Endometrium (tissue), 2 donors: ENCODE measurements around the gene NEIL1.
"Not testable (repeated sequence)": the region's sequence is repeated elsewhere in the genome, so short reads cannot be mapped to it uniquely, and the experiment has no call there.

Source experiments
- FAIRE-seq: peaks from 2 replicates; lab custom pipeline; 2012; peaks lifted over from hg19 to GRCh38; lab: Jason Lieb, UNC
- donor health status: control.
- donor health status: control.

NEIL1 gene

DNA sequence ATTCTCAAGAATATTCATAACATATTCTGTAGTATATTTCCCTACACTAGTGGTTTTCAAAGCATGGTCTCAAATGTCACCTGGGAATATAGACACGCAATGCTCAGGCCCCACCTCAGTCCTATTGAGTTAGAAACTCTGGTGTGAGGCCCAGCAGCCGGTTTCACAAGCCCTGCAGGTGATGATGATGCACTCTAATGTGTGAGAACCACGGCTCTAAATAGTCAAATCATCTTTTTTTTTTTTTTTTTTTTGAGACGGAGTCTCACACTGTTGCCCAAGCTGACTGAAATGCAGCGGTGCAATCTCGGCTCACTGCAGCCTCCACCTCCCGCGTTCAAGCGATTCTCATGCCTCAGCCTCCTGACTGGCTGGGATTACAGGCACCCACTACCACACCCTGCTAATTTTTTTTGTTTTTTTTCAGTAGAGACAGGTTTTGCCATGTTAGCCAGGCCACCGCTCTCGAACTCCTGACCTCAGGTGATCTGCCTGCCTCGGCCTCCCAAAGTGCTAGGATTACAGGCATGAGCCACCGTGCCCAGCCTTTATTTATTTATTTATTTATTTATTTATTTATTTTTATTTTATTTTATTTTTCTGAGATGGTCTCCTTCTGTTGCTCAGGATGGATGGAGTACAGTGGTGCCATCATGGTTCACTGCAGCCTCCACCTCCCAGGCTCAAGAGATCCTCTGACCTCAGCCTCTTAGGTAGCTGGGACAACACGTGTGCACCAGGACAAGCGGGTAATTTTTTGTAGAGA lies 13.0 kb upstream of the NEIL1 start:
- not testable (repeated sequence) for FAIRE-seq

DNA sequence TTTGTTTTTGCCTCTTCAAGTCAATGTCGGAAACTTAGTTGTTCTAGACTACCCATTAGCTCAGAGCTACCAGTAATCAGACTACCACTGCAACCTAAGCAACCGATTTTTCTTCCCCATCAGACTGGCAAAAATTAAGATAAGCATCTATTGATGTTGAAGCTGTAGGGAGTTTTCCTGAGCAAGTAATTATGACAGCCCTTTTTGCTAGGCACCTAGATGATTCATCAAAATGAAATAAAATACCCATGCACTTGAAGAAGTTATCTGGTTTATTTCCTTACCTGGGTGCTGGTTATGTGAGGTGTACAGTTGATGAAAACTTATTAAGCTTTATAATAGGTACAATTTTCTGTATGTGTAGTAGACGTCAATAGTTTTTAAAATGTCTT lies 11.5 kb upstream of the NEIL1 start:
- no peak for FAIRE-seq

GRCh38 chr15:75335705-75336355 lies 11.0 kb upstream of the NEIL1 start, which contains the start of gene COMMD4:
TSS of gene COMMD4 (plus strand) at chr15:75336063. CDS start at chr15:75336090, 27 bp downstream.
- peak; percentile 89 for FAIRE-seq

DNA sequence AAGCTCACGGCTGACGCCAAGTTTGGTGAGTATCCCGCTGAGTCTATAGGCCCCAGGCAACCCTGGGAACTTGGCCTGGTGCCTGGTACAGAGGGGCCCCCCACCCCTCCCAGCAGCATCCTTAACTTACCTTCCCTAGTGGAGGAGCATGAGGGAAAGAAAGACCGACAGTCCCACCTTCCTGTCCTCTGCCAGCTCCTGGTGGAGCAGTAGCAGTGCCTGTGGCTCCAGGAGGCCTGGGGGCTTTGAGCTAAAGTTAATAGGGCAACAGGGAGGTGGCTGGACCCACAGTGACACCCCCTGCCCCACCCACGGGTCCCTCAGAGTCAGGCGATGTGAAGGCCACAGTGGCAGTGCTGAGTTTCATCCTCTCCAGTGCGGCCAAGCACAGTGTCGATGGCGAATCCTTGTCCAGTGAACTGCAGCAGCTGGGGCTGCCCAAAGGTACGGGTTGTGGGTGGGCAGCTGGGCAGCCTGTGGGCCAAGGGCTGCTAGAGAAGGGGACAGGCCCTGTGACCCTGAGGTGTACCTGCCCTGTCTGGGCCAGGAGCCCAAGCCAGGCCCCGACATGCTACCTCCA lies 8.1 kb upstream of the NEIL1 start:
- FAIRE-seq, result no peak

GRCh38 chr15:75339531-75340240 lies 7.2 kb upstream of the NEIL1 start:
- FAIRE-seq, result no peak

DNA sequence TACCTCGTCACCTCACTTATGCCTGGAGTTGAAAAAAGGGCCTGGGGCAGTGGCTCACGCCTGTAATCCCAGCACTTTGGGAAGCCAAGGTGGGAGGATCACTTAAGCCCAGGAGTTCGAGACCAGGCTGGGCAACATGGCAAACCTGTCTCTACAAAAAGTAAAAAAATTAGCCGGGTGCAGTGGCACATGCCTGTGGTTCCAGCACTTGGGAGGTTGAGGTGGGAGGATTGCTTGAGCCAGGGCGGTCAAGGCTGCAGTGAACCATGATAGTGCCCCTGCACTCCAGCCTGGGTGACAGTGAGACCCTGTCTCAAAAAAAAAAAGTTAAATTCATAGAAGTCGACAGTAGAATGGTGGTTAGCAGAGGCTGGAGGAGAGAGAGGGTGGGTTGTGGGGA lies 4.6 kb upstream of the NEIL1 start:
- no peak for FAIRE-seq

- not testable (repeated sequence) for FAIRE-seq
Measured at GRCh38 chr15:75343953-75344352, 2.9 kb upstream of the NEIL1 start.

GRCh38 chr15:75347222-75348033 lies 589 bp downstream of the NEIL1 start:
- no peak for FAIRE-seq

GRCh38 chr15:75348034-75348561 lies 1.3 kb downstream of the NEIL1 start:
- no peak for FAIRE-seq

- FAIRE-seq, result no peak
Measured at GRCh38 chr15:75348562-75349350, 1.9 kb downstream of the NEIL1 start.

DNA sequence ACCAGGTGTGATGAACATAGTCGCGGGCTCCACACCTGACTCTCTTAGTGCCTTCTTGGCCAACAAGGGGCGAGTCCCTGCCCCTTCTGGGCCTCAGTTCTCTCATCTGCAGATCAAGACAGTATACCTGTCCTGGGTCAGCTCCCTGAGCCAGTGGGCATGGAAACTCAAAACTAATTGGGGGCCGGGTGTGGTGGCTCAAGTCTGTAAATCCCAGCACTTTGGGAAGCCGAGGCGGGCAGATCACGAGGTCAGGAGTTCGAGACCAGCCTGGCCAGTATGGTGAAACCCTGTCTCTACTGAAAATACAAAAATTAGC lies 2.5 kb downstream of the NEIL1 start:
- FAIRE-seq, result not testable (repeated sequence)

DNA sequence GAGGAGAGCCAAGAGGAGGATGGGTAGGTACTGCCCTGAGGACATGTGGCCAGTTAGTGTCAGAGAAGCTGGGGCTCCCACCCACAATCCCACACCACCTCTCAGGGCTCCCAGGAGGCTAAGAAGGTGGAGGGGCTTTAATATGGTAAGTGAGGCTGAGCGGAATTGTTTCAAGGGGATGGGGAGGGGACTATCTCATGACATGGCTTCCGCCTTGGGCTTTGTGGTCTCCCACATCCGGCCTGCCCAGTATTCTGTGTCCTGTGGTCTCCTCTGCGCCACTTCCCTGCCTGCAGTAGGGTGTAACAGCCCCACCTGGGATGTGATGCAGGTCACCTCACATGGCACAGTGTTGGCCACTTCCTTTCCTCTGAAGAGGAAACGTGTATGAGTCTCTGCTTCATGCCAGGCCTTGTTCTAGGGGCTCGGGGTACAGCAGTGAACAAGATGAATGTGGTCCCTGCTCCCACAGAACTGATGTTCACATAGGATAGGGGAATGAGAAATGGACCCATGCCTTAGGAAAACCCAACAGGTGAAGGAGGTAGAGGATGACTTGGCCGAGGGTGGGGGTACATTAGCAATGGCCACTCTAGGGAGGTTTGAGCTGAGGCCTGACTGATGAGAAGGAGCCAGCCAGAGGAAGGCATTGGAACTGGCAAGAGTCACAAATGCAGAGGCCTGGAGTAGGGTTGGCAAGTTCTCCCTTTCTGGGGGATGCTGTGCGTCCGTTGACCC lies 3.2 kb downstream of the NEIL1 start:
- FAIRE-seq, result no peak

GRCh38 chr15:75350601-75351361 lies 3.9 kb downstream of the NEIL1 start:
- no peak for FAIRE-seq

GRCh38 chr15:75352186-75353080 lies 5.6 kb downstream of the NEIL1 start:
- FAIRE-seq, result no peak

- no peak for FAIRE-seq
Measured at GRCh38 chr15:75353604-75354003, 6.8 kb downstream of the NEIL1 start.

DNA sequence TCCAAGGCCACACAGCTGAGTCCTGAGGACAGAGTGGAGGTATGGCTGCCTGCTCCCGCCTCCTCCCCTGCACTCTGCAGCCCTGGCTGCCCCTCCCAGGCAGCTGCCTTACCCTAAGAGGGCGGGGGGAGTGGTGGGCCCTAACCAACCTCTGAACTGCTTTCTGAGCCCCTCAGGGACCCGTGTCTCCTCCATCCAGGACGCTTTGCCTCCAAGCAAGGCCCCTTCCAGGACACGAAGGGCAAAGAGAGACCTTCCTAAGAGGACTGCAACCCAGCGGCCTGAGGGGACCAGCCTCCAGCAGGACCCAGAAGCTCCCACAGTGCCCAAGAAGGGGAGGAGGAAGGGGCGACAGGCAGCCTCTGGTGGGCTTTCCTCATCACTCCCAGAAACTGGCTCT lies 7.6 kb downstream of the NEIL1 start:
- FAIRE-seq, result no peak

GRCh38 chr15:75355369-75355768 lies 8.5 kb downstream of the NEIL1 start:
- no peak for FAIRE-seq

GRCh38 chr15:75356006-75356405 lies 9.2 kb downstream of the NEIL1 start:
- no peak for FAIRE-seq
